ENCODE results near the gene UBE2G2.

DNA sequence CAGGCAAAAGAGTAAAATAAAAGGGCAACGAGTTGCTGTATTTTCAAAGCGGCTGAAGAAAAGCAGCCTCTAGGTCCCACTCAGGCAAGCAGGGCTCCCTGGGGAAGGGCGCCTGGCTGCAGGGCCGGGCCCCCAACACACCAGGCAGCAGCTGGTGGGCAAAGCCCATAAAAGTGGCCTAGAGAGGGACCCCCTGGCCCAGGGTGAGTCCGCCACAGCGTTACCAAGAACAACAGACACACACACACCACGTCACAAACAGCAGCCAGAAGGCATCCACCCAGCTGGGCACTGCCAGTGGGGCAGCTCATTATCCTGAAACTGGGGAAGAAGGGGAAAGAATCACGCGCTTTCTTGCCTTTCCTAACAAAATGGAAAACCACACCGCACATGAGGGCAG, 11.5 kb upstream of the UBE2G2 start:
- no peak for TF ChIP-seq CTCF (IDR thresholded peaks at IDR 0.05)
- no peak for TF ChIP-seq CBFB (CRISPR knock-in tag; IDR thresholded peaks at IDR 0.05; ENCODE audit: low read depth)
- no peak for TF ChIP-seq ATF1 (CRISPR knock-in tag; IDR thresholded peaks at IDR 0.05)
- no peak for TF ChIP-seq AR (CRISPR knock-in tag; IDR thresholded peaks at IDR 0.05)
- no peak for TF ChIP-seq ZNF232 (CRISPR knock-in tag; IDR thresholded peaks at IDR 0.05)
- TF ChIP-seq ZNF281 (CRISPR knock-in tag; IDR thresholded peaks at IDR 0.05), result no peak
- no peak for TF ChIP-seq PREB (CRISPR knock-in tag; IDR thresholded peaks at IDR 0.05; ENCODE audit: borderline replicate concordance)
- no peak for TF ChIP-seq TEAD1 (CRISPR knock-in tag; IDR thresholded peaks at IDR 0.05)
- no peak for TF ChIP-seq AFF4 (CRISPR knock-in tag; IDR thresholded peaks at IDR 0.05; ENCODE audit: borderline replicate concordance)
- TF ChIP-seq RELA (CRISPR knock-in tag; IDR thresholded peaks at IDR 0.05; ENCODE audit: borderline replicate concordance), result no peak
- TF ChIP-seq, protein P1, sequence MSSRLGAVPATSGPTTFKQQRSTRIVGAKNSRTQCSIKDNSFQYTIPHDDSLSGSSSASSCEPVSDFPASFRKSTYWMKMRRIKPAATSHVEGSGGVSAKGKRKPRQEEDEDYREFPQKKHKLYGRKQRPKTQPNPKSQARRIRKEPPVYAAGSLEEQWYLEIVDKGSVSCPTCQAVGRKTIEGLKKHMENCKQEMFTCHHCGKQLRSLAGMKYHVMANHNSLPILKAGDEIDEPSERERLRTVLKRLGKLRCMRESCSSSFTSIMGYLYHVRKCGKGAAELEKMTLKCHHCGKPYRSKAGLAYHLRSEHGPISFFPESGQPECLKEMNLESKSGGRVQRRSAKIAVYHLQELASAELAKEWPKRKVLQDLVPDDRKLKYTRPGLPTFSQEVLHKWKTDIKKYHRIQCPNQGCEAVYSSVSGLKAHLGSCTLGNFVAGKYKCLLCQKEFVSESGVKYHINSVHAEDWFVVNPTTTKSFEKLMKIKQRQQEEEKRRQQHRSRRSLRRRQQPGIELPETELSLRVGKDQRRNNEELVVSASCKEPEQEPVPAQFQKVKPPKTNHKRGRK (CRISPR knock-in tag; IDR thresholded peaks at IDR 0.05; ENCODE audit: borderline replicate concordance), result no peak
